Measurements from ENCODE around the gene PPP1R14B.
"Not testable (repeated sequence)": the region's sequence is repeated elsewhere in the genome, so short reads cannot be mapped to it uniquely, and the experiment has no call there.

PPP1R14B gene

DNA sequence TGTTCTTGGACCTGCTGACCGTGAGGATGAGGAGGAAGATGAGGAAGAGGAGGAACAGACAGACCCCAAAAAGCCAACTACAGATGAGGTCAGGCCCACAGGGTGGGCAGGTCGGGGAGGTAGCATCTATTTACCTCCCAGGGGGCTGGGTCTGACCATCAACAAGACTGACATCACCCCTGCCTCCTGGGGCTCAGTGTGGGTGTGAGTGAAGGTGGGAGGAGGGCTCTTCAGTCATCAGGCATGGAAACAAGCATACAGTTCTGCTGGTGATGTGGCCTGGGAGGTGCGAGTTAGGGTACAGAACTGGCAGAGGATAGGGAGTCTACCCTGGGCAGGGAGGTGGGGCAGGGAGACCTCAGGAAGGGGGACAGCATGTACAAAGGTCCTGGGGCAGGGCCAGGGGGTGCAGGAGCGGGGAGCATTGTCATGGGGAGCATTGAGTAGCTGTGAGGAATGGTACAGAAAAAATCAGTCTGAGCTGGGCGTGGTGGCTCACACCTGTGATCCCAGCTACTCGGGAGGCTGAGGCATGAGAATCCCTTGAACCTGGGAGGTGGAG, 13.5 kb upstream of the PPP1R14B start:
- no peak for DNase-seq

DNA sequence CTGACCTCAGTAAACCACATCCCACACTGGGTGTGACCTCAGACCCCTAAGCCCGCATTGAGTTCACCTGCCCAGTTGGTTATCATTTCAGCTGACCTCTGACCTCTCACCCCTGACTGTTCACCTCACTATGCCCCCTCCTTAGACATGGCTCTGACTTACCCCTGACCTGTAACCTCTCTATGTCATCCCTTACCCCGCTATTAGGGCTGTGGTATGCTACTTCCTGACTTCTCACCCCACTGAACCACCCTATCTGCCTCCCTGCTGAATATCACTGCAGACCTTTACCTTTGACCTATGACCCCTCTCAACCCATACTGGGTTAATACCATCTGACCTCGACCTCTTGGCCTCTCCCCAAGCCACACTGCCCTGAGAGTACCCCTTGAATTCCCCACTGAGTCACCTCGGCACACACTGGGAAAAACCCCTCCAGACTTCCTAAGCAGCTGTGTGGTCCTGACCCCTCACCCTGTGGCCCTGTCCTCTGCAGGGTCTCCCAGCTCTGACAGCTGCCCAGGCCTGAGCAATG, 12.9 kb upstream of the PPP1R14B start:
- no peak for DNase-seq

DNA sequence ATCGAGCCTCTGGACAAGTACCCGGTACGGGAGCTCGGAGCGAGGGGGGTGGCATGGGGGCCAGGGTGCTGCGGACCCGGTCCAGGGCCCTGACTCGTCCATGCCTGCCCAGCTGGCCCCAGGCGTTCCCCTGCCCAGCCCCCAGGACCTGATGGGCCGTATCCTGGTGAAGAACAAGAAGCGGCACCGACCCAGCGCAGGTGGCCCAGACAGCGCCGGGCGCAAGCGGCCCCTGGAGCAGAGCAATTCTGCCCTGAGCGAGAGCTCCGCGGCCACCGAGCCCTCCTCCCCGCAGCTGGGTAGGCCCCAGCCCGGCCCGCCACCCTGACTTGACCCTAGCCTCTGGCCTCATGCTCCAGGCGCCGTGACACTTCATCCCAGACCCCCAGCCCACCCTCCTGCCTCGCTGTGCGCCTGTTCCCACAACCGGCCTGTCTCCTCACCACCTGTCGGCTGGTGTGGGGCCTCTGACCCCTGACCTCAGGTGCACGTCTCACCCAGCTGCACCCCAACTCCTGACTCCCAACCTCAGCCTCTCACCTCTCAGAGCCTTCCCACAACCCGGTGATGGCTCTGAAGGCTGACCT, 12.3 kb upstream of the PPP1R14B start:
- DNase-seq, result no peak

DNA sequence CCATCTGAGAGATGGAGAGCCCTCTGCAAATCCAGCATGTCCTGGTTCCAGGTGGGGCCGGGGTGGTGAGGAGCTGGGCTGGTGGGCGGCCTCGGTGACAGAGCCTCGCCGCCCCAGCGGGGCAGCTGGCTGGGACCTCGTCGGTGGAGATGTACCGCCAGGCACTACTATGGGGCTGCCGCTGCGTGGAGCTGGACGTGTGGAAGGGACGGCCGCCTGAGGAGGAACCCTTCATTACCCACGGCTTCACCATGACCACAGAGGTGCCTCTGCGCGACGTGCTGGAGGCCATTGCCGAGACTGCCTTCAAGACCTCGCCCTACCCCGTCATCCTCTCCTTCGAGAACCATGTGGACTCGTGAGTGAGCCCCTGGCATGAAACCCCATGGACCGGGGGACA, 11.6 kb upstream of the PPP1R14B start:
- no peak for DNase-seq

DNA sequence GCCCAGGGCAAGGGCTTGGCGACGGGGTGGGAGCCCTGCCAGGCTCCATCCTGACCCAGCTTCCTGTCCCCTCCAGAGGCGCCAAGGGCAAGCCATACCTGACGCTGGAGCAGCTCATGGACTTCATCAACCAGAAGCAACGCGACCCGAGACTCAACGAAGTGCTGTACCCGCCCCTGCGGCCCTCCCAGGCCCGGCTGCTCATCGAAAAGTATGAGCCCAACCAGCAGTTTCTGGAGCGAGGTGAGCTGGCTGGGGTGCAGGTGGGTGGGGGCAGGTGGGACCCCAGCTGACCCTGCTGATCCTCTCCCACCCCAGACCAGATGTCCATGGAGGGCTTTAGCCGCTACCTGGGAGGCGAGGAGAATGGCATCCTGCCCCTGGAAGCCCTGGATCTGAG, 9.6 kb upstream of the PPP1R14B start:
- DNase-seq, result no peak

DNA sequence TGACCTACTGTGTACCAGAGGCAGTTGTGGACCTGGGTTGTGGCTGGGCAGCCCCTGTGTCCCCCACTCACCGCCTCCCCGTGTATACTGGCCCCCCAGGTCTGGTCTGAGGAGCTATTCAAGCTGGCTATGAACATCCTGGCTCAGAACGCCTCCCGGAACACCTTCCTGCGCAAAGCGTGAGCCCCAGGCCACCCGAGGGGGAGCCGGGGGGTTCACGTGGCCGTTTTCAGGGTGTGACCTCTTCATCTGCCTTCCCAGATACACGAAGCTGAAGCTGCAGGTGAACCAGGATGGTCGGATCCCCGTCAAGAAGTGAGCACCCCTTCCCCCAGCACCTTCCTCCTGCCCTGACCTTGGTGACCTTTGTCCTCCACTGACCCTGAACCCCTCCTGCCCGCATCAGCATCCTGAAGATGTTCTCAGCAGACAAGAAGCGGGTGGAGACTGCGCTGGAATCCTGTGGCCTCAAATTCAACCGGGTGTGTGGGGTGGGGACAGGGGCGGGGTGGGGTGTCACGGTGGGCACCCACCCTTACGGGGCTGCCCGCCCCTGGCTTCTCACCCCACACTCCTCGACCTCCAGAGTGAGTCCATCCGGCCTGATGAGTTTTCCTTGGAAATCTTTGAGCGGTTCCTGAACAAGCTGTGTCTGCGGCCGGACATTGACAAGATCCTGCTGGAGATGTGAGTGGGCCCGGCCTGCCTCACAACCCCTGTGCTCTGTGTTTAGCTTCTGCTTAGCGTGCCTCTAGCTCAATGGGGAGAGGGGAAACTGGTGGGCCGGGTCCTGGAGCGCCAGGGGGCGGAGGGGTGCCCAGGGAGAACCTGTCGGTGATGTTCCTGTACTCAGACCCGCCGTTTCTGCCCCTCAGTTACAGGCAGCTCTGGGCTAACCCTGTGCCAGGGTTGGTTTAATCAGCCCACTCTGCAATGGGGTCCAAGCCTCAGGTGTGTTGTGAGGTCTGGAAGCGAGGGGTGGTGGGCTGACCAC, 8.7 kb upstream of the PPP1R14B start:
- DNase-seq, result no peak

DNA sequence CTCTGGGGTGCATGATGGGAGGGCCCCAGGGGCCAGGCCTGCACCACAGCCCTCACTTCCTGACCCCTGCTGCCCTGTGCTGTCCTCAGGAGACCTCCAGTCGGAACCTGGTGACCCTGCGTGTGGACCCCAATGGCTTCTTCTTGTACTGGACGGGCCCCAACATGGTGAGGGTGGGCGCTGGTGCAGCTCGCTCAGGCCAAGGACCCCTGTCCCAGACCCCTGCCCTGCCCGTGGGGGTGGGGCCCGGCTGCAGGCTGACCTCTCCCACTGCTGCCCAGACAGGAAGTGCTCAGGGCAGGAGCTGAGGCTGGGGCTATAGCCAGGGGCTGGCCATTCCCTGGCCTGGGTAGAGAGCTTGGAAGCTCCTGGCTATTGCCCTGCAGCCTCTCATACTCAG, 7.6 kb upstream of the PPP1R14B start:
- DNase-seq, result no peak

DNA sequence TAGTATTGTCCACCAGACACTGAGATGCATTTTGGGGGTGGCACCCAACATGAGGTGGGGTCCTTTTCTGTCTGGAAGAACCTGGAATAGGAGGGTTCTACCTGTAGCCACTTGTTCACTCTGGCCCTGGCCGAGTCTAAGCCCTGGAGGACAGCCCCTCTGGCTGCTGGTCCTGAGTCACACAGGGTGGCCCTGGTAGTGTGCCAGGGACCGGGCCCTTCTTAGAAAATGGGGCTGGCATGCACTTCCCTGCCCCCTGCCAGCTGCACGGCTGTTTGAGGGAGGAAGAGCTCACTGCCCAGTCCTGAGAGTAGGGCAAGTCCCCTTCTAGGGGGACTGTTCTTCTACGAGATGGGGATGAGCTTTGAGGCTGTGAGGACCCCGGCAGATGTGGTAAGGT, 6.7 kb upstream of the PPP1R14B start:
- DNase-seq, result no peak

DNA sequence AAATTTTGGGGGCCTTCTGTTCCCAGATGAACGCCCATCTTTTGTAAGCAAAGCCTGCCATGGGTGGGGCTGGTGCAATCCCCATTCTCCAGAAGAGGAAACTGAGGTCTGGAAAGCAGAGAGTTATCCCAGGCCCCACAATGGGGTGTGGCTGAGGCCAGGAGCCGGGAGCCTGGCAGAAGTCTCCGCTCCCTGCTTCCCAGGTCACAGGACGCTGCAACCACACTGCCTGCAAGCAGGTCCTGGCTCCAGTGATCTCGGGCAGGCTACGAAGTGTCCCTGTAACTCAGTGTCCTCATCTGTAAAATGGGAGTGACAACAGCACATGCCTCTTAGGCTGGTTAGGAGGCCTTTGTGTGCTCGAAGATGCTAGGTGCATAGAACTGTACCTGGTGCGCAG, 6.3 kb upstream of the PPP1R14B start:
- no peak for DNase-seq

DNA sequence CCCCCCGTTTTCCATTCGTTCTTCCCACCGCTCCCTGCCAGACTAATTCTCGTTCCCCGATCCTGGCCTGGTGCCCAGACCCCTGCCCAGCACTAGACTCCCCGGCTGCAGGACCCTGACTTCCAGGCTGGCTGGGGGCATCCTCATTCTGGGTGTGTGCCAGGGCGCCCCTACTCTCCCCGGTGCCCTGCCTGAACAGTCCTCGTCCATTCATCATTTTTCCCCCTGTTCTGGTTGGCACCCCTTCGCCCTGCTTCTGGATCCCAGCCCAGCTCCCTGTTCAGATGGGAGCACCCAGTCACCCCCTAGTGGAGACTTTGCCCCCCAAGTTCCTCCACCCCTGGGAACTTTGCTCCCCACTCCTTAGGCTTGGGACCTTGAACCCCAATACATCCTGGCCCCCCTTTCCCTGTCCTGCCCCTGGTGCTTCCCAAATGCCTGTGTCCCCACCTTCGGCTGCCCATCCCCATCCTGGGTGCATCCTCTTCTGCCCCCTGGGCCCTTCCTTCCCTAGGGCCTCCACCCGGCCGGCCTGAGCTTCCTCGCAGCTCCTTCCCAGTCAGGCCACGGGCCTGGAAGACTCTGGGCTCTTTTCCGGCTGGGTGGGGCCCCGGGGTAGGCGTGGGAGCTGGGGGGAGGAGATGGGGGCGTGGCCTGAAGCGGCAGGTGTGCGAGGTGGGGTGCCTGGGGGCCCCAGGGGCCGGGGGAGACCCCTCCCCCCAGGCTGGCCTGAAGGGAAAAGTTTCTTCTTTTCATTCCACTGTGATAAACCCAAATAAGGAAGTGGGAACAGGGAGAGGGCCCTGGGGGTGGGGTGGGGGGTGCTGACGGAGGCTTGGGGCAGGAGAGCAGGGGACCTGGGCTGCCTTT, 5.5 kb upstream of the PPP1R14B start:
- no peak for DNase-seq

DNA sequence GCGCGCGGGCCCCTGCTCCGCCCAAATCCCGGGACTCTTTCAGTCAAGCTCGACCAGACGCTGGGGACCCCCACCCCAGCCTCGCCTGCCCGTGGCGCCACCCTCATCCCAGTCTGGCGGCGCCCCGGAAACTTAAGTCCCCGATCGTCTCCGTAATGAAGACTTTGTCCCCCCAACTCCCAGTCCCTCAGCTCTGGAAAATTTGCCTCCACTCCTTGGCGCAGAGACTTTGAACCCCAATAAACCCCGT, 4.9 kb upstream of the PPP1R14B start:
- DNase-seq, result no peak

DNA sequence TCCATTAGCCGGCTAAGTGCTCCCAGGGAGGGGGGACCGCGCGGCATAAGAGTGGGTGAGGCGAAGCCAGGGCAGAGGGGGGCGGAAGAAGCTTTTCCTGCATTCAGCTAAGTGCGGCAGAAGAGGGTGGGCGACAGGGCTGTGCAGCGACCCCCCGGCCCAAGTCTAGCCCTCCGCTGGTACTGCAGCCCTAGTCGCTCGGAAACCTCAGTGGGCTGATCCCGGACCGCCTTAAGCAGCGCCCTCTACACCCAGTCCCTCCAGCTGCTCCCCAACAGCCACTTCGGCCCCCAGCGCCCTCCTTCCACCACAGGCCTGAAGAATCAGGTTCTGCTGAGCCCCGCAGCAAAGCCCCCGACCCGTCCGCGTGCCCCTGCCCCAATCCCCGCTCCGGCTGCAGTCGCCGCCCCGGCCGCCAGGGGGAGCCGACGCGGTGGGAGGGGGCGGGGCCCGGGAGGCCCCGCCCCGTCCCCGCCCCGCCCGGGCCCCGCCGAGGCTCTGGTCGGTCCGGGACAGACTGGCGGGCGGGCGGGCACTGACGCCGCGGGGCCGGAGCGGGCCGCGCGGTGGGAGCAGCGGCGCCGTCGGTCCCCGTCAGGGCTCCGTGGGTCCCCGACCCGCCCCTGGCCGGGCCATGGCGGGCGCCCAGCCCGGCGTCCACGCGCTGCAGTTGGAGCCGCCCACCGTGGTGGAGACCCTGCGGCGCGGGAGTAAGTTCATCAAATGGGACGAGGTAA, 4.4 kb upstream of the PPP1R14B start, which contains the start of gene PLCB3:
TSS of gene PLCB3 (plus strand) at position 515 of the 737 bp plus-strand sequence. CDS start at position 635, 120 bp downstream.
- peak; percentile 45 for DNase-seq

DNA sequence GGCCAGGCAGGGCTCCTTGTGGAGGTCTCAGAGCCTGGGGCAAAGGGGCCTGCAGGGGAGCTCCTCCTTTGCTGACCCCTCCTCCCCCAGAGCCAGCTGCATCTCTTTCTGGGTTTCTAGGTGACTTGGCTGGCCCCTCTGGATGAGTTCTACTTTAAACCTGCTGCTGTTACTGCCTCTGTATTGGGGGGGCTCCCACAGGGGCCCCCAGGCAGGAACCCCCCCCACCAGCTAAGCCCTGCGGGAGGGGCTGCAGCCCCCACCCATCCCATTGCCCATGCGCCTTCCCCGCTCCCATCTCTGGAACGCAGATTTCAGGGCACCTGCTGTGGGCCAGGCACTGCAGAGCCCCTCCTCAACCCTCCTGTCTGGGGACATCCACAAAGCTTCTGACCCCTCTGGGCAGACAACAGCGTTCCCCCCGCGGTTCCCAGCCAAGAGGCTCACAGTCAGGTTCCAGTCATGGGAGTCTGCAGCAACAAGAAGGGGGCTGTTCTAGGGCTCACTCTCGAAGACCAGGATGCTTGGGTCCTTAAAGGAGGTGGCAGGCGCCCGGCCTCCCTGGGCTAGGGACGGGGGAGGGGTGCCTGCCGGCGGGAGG, 3.8 kb upstream of the PPP1R14B start:
- no peak for DNase-seq

DNA sequence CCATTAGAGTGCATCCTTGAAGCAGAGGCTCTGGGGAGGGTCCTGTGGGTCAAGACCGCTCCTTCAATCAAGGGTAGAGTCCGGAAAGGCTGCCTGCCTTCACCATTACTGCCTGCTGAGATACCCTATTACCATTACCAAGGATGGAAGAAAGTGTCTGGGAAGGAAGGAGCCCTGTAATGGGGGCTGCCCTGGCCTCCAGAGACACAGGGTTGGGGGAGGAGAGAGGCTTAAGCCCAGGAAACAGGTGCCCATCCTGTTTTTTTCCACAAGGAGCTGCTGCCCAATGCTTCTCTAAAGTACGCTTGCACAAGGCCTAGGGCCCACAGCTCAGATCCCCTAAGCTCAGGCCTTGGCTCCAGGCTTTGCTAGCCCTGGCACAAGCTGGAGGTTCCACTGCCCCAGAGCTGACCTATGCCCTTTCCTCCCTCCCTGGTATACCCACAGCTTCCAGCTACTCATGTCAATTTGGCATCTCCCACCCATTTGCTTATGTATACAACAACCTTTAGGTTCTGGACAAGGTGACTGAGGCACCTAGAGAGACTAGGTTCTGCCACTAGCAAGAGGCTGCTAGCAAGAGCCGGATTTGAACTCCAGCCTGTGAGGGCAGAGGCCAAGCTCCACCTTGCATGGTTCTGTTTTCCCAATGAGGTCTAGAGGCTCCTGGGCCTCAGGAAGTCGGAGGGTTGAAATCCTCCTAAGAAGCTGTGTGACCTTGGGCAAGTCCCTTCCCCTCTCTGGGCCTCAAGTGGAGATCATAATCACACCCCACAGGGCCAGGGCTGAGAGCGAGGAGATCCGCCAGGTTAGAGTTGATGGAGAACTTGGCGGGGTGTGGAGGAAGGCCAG, 3.0 kb upstream of the PPP1R14B start:
- DNase-seq, result no peak

DNA sequence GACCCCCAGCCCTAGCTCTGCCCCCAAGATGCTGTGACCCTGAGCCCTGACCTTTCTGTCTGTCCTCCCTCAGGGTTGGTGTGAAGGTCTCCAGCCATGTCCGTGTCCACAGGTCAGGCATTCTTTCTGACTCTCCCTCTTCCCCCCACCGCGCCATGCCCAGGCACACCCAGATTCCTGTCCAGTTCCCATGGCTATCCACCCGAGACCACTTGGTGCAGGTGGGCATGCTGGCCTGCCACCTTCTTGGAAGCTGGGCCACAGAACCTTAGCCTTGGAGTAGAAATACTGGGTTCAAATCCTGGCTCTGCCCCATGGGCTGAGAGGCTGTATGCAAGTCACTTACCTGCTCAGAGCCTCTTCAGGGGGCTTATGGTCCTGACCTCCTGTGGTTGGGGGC, 2.3 kb upstream of the PPP1R14B start:
- no peak for DNase-seq

DNA sequence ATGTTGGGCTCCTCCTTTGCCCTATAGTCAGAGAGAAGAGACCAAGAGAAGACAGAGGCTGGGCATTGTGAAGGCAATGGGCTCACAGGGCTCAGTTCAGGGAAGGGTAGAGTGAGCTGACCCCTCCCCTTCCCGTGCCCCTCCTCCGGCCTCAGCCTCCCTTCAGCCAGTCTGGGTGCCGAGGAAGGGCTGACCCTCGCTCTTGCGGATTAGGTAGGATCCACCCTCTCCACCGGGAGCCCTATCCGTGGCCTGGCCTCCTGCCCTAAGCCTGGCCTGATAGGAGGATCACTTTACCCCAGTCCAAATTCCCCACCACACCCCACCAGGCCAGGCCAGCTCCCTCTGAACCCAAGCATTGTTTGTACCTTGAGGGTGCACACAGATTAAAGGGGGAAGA, 1.8 kb upstream of the PPP1R14B start:
- DNase-seq, result no peak

DNA sequence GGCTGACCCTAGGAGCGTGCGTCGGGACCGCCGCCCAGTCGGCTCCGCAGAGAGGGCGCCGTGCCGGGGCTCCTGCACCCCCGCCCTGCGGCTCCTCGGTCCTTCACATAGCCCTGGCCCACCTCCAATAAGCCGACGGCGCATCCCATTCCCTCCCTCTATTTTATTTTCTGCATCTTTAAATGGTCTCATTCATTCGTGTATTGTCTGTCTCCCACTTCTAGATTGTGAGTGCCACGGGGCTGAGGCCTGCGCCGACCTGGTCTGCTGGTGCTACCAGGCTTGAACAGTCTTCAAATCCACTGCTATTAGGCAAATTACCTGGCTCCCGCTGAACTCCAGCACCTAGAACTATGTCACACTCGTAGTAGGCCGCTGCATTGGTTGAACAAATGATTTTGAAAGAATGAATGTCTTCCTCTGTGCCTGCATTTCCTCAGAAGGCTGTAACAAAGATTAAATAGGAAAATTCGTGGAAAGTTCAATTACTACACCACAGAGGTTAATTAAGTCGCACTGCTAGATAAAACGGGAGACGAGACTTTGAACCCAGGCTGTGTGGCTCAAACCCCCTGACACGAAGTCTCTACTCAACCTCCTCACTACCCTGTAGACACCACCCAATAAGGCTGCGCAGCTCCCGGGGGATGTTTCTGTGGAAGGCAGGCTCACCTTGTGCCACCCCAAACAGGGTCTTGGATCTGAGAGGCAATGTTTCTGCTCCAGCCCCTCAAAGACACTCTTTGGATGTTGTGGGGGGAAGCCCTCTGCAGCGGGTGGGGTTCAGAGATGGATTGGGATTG, 1.2 kb upstream of the PPP1R14B start:
- DNase-seq, result no peak

DNA sequence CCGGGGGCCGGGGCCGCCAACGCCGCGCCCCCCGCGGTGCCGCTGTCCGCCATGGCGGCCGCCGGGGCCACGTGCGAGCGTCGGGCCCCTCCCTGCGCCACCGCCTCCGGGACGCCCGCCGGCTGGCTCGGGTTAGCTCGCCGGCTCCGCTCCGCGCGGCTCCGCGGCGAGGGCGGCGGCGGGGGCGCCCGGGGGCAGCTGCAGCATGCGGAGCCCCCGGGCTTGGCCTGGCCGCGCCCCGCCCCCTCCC, 197 bp downstream of the PPP1R14B start:
- not testable (repeated sequence) for DNase-seq

DNA sequence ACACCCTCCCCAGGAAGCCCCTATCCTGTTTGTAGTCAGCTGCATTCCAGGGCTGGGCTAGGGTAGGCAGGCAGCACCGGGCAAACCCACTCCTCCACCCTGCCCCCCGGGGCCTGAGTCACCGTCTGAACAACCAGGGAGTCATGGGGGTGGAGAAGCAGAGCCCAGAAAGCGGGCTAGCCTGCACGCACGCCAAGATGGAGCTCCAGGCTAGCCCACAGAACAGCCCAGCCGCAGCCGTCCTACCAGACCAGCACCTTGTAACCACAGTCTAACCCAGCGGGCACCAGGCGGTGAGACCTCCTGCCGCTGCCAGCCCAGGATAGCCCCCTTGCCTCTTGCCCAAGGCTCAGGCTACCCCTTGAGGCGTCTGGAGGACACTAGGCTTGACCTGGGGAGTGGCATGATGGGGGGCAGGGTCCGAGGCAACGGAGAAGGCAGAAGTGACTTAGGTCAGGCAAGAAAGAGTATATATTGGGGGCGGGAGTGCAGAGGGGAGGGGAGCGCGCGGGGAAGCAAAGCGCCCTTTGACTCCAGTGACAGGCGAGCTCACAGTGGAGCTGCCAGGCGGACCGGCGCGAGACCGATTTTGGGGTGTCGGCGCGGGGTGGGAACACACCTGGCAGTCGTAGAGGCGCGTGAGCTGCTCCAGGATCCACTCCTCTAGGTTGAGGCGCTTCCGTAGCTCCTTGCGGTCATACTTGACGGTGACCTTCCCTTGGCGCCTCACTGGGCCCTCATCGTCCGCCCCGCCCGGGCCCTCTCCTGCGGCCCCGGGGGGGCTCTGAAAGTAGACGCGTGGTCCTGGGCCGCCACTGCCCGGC, 734 bp downstream of the PPP1R14B start:
- DNase-seq, result peak; percentile 86
